WTC11 (cell line): Measurements from ENCODE around the gene SPATC1L.

Experiments used
- IRF2 ChIP-seq: sonication (generic); formaldehyde crosslinking; IDR thresholded peaks from 2 replicates; pipeline ENCODE4 v1.8.0; 2022; ENCODE audit warnings: low read depth, missing genetic modification reagents, borderline replicate concordance
- RORB ChIP-seq: fragments of 250-450 bp; sonication (Bioruptor Pico); IDR thresholded peaks from 2 replicates; pipeline ENCODE4 v1.9.0; 2021; ENCODE audit warnings: mild to moderate bottlenecking
- SMAD4 ChIP-seq: sonication (generic); formaldehyde crosslinking; IDR thresholded peaks from 2 replicates; pipeline ENCODE4 v1.8.0; 2022; ENCODE audit warnings: mild to moderate bottlenecking, missing genetic modification reagents
- TEAD1 ChIP-seq: sonication (generic); formaldehyde crosslinking; IDR thresholded peaks from 2 replicates; pipeline ENCODE4 v1.8.0; 2022; ENCODE audit warnings: mild to moderate bottlenecking, missing genetic modification reagents
- TF ChIP-seq, protein P1 (sequence below): fragments of 200-600 bp; IDR thresholded peaks from 2 replicates; pipeline ENCODE4 v1.8.0; 2022; ENCODE audit warnings: antibody characterized with exemption

DNA sequence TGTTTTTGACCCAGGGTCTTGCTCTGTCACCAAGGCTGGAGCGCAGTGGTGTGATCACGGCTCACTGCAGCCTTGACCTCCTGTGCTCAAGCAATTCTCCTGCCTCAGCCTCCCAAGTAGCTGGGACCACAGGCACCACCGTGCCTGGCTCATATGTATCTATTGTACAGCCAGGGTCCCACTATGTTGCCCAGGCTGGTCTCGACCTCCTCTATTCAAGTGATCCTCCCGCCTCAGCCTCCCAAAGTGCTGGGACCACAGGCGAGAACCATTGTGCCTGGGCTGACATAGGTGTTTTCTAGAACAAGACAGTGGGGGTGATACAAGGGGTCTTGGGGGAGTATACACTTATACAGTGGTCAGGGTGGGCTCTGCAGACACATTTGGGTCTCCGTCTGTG is 46.4 kb downstream of the SPATC1L start:
- TF ChIP-seq IRF2 (no peak), RORB (CRISPR knock-in tag) (no peak), SMAD4 (CRISPR knock-in tag) (no peak), TEAD1 (CRISPR knock-in tag) (no peak)
- TF ChIP-seq, protein P1, sequence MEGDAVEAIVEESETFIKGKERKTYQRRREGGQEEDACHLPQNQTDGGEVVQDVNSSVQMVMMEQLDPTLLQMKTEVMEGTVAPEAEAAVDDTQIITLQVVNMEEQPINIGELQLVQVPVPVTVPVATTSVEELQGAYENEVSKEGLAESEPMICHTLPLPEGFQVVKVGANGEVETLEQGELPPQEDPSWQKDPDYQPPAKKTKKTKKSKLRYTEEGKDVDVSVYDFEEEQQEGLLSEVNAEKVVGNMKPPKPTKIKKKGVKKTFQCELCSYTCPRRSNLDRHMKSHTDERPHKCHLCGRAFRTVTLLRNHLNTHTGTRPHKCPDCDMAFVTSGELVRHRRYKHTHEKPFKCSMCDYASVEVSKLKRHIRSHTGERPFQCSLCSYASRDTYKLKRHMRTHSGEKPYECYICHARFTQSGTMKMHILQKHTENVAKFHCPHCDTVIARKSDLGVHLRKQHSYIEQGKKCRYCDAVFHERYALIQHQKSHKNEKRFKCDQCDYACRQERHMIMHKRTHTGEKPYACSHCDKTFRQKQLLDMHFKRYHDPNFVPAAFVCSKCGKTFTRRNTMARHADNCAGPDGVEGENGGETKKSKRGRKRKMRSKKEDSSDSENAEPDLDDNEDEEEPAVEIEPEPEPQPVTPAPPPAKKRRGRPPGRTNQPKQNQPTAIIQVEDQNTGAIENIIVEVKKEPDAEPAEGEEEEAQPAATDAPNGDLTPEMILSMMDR = no peak
